ENCODE results near the gene ANKRD9.

DNA sequence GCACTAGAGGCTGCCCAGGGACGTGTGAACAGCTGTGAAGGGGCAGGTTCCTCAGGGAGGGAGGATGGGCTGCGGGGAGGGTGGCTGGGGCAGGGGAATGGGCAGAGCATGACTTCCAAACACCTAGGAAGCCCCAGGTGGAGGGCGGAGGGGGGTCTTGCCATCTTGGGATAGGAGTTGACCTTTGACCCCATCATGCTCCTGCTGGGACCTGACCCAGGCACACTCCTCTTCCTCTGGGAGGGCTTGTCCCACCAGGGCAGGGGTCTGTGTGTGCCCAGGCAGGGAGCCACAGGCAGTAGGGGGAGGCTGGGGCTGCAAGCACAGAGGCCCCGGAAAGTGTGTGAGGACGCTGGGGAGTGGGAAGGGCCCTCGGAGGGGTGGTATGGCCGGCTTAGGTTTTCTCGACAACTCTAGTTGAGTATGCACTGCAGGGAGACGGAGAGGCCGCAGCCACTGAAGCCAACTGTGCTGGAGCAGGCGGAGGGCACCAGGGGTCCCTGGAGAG lies 3.3 kb upstream of the ANKRD9 start:
- TF ChIP-seq, protein P1, sequence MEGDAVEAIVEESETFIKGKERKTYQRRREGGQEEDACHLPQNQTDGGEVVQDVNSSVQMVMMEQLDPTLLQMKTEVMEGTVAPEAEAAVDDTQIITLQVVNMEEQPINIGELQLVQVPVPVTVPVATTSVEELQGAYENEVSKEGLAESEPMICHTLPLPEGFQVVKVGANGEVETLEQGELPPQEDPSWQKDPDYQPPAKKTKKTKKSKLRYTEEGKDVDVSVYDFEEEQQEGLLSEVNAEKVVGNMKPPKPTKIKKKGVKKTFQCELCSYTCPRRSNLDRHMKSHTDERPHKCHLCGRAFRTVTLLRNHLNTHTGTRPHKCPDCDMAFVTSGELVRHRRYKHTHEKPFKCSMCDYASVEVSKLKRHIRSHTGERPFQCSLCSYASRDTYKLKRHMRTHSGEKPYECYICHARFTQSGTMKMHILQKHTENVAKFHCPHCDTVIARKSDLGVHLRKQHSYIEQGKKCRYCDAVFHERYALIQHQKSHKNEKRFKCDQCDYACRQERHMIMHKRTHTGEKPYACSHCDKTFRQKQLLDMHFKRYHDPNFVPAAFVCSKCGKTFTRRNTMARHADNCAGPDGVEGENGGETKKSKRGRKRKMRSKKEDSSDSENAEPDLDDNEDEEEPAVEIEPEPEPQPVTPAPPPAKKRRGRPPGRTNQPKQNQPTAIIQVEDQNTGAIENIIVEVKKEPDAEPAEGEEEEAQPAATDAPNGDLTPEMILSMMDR (IDR thresholded peaks at IDR 0.05): no peak
- no peak for TF ChIP-seq EP300 (IDR thresholded peaks at IDR 0.05; ENCODE audit: low read depth)

Measured in transverse colon (tissue), 3 donors.